NCI-H2196 treated with DMSO at 0.1 percent for 48 hours (cell line): ENCODE results near the gene KCNQ1.

Experiments used
- DNase-seq: peaks from one replicate; lab custom pipeline; 2025; ENCODE audit not compliant: unreplicated experiment; lab: John Stamatoyannopoulos, UW

KCNQ1 gene

DNA sequence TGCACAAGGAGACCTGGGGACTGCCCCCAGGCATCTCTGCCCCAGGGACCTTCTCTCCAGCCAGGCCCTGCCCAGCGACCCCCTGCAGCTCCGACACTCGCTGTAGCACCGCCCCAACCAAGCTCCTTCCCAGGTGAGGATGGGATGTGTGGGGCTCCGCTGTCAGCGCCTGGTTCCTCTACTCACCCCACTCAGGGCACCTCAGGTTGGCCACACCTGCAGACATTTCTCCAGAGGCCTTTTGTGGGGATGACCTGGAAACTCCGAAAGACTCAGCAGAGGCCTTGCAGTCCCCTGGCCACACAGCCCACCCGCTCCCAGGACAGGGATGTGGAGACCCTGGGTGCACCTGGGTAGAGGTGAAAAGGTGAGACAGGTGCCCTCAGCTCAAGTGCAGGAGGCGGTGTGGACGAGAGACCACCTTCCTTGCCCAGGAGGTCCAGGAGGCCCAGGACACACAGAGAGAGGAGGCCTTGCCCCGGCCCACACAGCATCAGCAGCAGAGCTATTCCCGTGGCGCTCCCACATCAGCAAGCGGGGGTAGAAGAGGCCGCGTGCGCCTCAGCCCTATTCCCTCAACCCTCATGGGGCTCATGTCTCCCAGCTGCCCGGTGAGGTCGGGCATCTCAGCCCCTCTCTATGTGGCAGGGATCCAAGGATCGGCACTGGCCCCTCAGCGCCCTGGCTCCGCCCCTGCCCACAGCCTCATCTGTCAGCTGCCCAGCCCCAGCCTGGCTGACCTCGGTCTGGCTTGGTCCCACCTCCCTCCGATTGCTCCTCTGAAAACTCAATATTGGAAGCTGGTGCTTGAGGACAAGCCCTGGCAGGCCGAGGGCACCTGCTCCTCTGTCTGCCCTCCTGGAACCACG lies 21.4 kb upstream of the KCNQ1 start:
- DNase-seq: no peak

DNA sequence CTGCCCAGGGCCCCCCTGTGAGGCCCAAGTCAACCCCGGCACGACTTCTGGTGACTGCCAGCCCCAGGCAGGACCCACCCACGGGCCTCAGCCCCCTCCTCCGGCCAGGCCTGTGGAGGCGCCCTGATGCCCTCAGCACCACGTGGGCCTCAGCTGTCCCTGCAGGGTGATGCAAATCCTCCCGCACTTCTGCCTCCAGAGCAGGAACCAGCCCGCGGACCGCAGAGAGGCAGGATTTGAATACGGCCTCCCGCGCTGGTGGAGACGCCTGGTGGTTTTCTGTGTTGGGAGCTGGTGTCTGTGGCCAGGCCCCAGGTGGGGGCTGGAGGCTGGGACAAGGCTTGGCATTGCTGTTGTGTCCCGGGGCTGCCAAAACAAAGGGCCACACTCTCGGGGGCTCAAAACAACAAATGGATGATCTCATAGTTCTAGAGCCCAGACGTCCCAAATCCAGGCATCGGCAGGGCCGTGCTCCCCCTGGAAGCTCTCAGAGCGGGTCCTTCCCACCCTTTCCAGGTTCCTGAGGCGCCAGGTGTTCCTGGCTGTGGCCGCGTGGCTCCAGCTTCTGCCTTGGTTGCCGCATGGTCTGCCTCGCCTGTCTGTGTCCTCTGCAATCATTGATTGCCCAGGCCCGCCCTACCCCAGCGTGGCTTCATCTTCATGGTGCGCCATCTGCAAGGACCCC lies 19.9 kb upstream of the KCNQ1 start:
- no peak for DNase-seq

GRCh38 chr11:2425506-2425905 lies 19.3 kb upstream of the KCNQ1 start:
- no peak for DNase-seq

GRCh38 chr11:2426221-2426620 lies 18.6 kb upstream of the KCNQ1 start:
- DNase-seq: no peak

DNA sequence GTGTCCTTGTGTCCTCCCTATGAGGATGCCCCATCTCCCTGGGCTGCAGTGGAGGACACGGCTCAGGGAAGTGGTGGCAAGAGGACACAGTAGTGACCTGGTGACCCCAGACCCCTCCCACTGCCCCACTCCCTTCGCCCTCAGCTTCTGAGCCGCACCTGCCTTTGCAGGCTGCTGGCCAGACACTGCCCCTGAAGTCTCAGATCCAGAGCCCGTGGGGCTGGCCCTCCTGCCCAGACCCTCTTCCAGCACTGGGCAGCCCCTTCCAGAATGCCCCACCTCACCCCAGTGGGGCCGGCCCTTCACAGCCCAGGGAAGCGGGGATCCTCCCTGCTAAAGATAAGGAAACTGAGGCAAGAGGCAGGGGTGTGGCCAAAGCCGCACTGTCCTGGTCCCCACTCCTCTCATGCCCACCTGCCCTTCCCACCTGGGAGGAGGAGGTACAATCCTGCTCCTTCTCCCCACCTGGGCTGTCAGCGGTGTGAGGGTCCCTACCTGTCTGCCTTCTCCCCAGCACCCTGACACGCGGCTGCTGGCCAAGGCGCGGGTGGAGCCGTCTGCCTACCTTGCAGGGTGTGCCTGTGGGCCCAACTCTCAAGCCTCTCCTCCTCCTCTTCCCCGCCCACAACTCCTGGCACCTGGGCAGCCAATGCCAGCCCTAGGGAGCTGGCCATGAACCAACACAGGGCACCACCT lies 17.8 kb upstream of the KCNQ1 start:
- DNase-seq: peak; percentile 13

DNA sequence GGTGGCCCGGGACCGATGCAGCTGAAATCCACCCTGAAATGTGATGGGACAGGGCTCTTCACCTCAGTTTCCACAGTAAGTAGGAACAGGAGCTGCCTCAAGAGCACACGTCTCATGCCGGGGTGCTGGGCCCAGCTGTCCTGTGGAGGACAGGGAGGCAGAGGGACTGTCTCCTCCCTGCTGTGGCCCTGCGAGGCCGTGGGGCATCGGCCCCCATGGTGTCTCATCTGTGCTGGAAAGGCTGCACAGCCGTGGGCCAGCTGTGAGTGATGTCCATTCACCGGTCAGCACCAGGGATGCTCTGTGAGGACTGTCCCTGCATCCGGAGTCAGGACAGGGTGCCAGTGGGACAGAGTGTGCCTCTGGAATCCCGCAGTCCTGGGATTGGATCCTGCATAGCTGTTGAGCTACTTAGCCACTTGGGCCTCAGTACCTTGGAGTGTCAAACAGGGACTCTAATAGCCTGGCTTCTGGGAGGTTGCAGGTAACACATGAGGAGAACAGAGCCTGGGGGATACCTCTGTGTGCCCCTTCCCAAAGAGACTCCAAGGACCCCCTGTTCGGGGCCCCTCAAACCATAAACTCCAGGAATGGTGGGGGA lies 17.0 kb upstream of the KCNQ1 start:
- no peak for DNase-seq

DNA sequence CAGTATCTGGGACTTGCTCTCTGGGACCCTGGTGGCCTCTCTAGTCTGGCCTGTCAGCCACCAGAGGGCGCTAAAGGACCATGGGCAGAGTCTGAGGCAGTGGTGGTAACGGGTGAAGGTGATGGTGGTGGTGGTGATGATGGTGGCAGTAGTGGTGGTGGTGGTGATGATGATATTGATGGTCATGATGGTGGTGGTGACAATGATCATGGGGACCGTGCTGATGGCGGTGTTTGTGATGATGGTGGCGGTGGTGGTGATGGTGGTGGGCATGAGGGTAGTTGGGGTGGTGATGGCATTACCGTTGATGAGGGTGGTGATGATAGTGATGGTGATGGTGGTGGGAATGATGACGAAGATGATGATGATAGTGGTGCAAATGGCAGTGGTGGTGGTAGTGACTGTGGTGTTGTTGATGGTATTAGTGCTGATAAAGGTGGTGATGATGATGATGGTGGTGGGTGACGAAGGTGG lies 16.4 kb upstream of the KCNQ1 start:
- peak; percentile 35 for DNase-seq

GRCh38 chr11:2431395-2431794 lies 13.4 kb upstream of the KCNQ1 start:
- no peak for DNase-seq

DNA sequence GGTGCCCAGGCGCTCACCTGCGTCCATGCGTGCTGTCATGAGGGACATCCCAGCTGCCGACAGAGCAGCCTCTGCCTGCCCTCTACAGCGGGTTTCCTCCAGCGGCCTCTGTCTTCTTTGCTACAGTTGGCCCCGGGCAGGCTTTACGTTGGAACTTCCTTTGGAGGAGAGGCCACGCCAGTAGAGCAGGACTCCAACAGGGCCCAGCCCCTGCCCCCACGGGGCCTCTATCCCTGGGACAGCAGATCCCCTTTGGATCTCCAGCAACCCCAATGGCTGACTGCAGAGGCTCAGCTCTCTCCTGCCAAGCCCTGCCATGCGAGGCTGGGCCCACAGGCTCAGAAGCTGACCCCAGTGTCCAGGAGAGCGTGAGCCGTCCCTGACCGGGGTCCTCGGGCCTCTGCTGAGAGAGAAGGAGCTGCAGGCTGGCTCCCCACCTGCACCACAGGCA lies 12.6 kb upstream of the KCNQ1 start:
- no peak for DNase-seq

- DNase-seq: no peak
Observed at GRCh38 chr11:2432628-2433071, 12.2 kb upstream of the KCNQ1 start.

DNA sequence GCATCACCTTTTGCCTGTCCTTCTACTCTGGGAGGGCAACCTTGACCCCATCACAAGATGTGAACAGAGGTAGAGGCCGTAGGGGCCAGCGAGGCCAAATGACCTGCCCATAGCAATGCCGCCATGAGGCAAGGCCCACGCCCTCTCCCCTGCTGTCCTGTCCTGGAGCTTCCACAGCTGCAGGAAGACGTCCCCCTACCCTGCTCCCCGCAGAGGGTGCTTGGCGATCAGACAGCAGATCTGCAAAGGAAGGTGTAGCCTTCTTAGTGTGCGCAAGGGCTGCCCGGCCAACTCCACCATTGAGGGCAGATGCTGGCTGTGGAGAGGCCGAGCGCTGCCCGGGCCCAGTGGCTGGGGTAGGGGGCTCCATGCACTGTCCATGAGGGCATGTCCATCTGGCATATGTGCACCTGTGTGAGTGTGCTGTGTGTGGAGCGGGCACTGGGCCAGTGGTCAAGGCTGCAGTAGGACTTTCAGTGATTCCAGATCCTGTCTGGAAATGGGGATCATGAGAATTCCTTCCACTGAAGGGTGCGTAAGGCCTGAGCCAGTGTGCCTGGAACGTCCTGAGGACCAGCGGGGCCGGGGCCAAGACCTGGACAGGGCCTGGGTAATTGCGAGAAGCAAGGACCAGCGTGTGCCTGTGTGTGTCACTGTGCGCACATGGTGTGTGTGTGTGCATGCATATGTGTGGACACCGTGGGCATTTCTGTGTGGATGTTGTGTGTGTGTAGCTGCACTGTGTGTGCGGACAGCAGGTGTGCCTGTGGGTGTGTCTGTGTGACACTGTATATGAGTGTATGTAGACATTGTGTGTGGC lies 11.5 kb upstream of the KCNQ1 start:
- DNase-seq: no peak

- DNase-seq: no peak
Observed at GRCh38 chr11:2434008-2434407, 10.8 kb upstream of the KCNQ1 start.

DNA sequence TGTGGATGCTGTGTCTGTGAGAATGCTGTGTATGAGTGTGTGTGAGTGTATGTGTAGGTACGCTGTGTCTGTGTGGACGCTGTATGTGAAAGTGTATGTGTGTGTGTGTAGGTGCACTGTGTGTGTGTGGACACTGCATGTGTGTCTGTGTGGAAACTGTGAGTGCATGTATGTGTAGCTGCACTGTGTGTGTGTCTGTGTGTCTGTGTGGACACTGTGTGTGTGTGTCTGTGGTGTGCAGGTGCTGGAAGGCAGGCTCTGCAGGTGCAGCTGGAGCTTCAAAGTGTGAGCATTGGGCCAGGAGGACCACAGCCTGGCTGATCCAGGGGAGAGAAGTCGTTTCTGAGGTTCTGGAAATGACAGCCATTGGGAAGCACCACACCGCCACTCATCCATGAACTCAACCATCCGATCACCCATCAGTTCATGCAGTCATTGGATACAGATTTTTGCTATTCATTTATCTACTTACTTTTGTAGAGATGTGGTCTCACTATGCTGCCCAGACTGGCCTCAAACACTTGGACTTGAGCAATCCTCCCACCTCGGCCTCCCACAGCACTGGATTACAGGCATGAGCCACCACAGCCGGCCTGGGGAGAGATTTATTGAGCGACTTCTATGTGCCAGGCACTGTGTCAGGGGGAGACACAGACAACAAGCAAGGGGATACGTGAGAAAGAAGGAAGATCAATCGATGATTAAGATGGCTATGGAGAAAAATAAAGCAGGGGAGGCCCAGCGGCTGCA lies 10.1 kb upstream of the KCNQ1 start:
- DNase-seq: no peak

DNA sequence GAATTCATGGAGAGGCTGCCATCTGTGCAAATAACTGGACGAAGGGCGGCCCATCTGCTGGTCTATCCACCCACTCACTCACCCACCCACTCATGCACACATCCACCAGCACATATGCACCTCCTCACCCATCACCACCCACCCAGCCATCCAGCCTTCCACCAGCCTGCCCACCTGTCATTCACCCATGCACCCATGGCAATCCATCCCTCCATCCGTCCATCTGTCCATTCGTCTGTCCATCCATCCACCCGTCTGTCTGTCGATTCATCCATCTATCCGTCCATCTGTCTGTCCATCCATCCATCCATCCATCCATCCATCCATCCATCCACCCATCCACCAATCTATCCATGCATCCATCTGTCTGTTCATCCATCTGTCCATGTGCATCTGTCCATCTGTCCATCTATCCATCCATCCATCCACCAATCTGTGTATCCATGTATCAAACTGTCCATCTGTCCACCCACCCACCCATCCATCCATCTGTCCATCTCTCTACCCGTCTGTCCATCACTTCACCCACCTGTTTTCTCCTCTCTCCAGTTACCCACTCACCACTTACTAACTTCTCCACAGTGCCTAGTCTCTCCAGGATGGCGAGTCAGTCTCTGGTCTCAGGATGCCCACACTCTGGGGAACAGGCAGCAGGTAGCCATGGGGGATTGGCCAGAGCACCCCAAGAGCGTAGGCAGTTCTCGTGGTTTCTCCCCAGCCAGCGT lies 9.4 kb upstream of the KCNQ1 start:
- DNase-seq: no peak

- DNase-seq: no peak
Observed at GRCh38 chr11:2436013-2436520, 8.7 kb upstream of the KCNQ1 start.

GRCh38 chr11:2436521-2437031 lies 8.2 kb upstream of the KCNQ1 start:
- no peak for DNase-seq

DNA sequence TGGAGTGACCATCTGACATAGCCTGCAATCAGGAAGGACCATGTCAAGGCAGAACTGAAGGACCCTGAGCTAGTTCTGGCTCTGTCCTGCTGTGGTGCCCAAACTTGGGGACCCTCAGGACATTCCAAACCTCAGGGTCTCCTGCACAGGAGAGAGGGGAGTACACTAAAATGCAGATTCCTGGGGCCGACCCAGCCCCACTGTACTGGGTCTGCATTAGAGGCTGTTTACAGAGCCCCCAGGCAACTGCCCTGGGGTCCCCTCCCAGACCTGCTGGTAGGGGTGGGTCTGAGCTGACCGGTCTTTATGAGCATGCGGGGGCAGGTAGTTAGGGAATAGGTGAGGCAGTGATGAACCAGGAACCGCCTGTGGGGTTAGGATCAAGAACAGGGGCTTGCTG lies 7.3 kb upstream of the KCNQ1 start:
- DNase-seq: no peak

DNA sequence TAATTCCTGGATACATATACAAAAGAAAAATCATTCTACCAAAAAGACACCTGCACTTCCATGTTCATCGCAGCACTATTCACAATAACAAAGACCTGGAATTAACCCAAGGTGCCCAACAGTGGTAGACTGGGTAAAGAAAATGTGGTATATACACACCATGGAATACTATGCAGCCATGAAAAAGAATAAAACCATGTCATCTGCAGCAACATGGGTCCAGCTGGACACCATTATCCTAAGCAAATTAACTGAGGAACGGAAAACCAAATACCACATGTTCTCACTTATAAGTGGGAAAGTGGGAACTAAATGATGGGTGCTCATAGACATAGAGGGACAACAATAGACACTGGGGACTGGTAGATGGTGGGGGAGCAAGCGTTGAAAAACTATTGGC lies 5.0 kb upstream of the KCNQ1 start:
- no peak for DNase-seq

DNA sequence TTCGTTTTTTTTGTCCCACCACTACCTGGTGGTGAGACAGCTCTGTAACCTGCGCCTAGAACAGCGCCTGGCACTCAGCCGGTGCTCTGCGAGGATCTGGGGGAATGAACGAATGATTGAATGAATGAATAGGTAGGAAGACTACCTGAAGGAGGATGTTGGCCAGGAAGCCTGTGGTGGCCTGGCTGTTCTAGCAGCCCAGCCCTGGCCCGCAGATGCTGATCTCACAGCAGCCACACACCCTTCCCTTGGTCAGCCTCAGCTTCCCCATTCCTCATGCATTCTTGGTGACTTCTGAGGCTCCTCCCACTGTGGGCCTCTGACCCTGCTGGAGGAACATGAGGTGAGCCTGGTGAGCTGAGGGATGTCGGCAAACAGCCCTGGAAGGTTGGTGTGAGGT lies 4.2 kb upstream of the KCNQ1 start:
- DNase-seq: no peak
